Duodenal mucosa (tissue), 2 donors: Measurements from ENCODE around the gene TRMO.

Experiments
- H3K27ac ChIP-seq: one replicate; pipeline ENCODE4 v1.7.0; 2013; ENCODE audit warnings: low read depth, low read length
- H3K27me3 ChIP-seq, 2 donors: one replicate each; pipeline ENCODE4 v1.7.0; 2013; ENCODE audit warnings: low read length in 2 of 2, control low read depth in 1 of 2; ENCODE audit not compliant: insufficient read depth in 2 of 2, control insufficient read depth in 1 of 2
- H3K36me3 ChIP-seq, 2 donors: one replicate each; pipeline ENCODE4 v1.7.0; 2013; ENCODE audit warnings: low read length in 2 of 2, control low read depth in 1 of 2; ENCODE audit not compliant: insufficient read depth in 2 of 2, control insufficient read depth in 1 of 2
- H3K4me1 ChIP-seq, 2 donors: one replicate each; pipeline ENCODE4 v1.7.0; 2013; ENCODE audit warnings: low read length in 2 of 2, control low read depth in 1 of 2; ENCODE audit not compliant: insufficient read depth in 2 of 2, control insufficient read depth in 1 of 2
- H3K4me3 ChIP-seq, 2 donors: one replicate each; pipeline ENCODE4 v1.7.0; 2013; ENCODE audit warnings: low read length in 2 of 2, low read depth in 1 of 2
- H3K9ac ChIP-seq, 2 donors: one replicate each; pipeline ENCODE4 v1.7.0; 2013; ENCODE audit warnings: low read length in 2 of 2, low read depth in 1 of 2
- H3K9me3 ChIP-seq, 2 donors: one replicate each; pipeline ENCODE4 v1.7.0; 2013; ENCODE audit warnings: low read length in 2 of 2, control low read depth in 1 of 2; ENCODE audit not compliant: control insufficient read depth in 1 of 2

The TRMO gene

GRCh38 chr9:97866300-97866699, 56.0 kb downstream of the TRMO start:
- no peaks in the 10 kb centered on the region for H3K4me1 ChIP-seq
- H3K36me3 ChIP-seq = no peaks in the 10 kb centered on the region
- no peak overlapping the region for H3K9ac ChIP-seq
- H3K27ac ChIP-seq = no peak overlapping the region
- peaks cover 4 to 8% of the 10 kb centered on the region in 2 donors for H3K9me3 ChIP-seq
- H3K4me3 ChIP-seq = no peak overlapping the region
- peaks cover 0 to 13% of the 10 kb centered on the region in 2 donors for H3K27me3 ChIP-seq

GRCh38 chr9:97864396-97864795, 57.9 kb downstream of the TRMO start:
- no peak overlapping the region for H3K9ac ChIP-seq
- no peaks in the 10 kb centered on the region for H3K4me1 ChIP-seq
- H3K9me3 ChIP-seq = peaks cover 4 to 8% of the 10 kb centered on the region in 2 donors
- no peak overlapping the region for H3K27ac ChIP-seq
- no peak overlapping the region for H3K4me3 ChIP-seq
- peaks cover 18 to 30% of the 10 kb centered on the region in 2 donors for H3K27me3 ChIP-seq
- H3K36me3 ChIP-seq = no peaks in the 10 kb centered on the region

- no peak overlapping the region for H3K9ac ChIP-seq
- H3K9me3 ChIP-seq = peaks cover 4 to 8% of the 10 kb centered on the region in 2 donors
- H3K4me3 ChIP-seq = no peak overlapping the region
- peaks cover 28 to 38% of the 10 kb centered on the region in 2 donors for H3K27me3 ChIP-seq
- no peaks in the 10 kb centered on the region for H3K4me1 ChIP-seq
- H3K27ac ChIP-seq = no peak overlapping the region
- H3K36me3 ChIP-seq = no peaks in the 10 kb centered on the region
Measured at GRCh38 chr9:97863314-97863713, 59.0 kb downstream of the TRMO start.

DNA sequence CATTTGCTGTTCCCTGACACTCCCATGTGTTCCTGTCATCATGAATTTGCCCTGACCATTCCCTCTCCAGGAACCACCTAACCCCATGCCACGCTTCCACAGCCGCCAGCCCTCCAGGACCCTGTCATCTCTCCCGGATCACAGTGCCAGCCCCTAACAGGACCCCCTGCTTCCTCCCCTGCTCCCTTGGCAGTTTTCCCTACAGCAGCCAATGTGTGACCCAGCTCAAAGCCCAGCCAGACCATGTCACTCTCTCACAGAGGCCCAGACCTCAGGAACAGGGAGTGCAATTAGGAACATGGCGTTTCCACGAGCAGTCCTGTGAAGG, 61.2 kb downstream of the TRMO start:
- Histone ChIP-seq H3K27me3 (peaks cover 50 to 59% of the 10 kb centered on the region in 2 donors), H3K4me3 (no peak overlapping the region), H3K9me3 (peaks cover under 1 to 4% of the 10 kb centered on the region in 2 donors), H3K9ac (no peak overlapping the region), H3K27ac (no peak overlapping the region), H3K36me3 (no peaks in the 10 kb centered on the region), H3K4me1 (no peaks in the 10 kb centered on the region)

- Histone ChIP-seq H3K27ac (no peak overlapping the region), H3K4me3 (no peak overlapping the region), H3K4me1 (no peaks in the 10 kb centered on the region), H3K36me3 (no peaks in the 10 kb centered on the region), H3K27me3 (peaks cover 55 to 63% of the 10 kb centered on the region in 2 donors), H3K9ac (no peak overlapping the region), H3K9me3 (peaks cover 0 to 3% of the 10 kb centered on the region in 2 donors)
Measured at GRCh38 chr9:97860451-97861147, 61.7 kb downstream of the TRMO start.

DNA sequence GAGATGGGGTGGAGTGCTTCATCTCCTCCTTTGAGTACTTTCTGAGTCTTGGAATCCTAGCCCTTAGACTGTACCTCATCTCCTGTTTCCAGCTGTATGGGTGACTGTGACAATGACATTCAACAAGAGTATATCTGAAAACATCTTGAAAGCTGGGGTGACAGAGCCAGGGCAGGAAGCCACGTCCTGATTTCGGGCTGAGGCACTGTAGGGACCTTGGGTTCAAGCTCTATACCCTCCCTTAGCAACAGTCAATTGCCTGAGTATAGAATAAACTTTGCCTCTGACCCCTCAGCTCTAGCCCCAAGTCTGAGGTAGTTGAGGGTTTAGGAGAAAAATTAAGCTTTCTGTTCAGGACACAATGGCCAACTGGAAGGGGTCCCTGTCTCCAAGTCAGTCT, 63.0 kb downstream of the TRMO start:
- H3K36me3 ChIP-seq = no peaks in the 10 kb centered on the region
- H3K4me1 ChIP-seq = no peaks in the 10 kb centered on the region
- no peak overlapping the region for H3K9ac ChIP-seq
- no peaks in the 10 kb centered on the region for H3K9me3 ChIP-seq
- H3K27ac ChIP-seq = no peak overlapping the region
- H3K27me3 ChIP-seq = peaks cover 66 to 72% of the 10 kb centered on the region in 2 donors
- H3K4me3 ChIP-seq = no peak overlapping the region

DNA sequence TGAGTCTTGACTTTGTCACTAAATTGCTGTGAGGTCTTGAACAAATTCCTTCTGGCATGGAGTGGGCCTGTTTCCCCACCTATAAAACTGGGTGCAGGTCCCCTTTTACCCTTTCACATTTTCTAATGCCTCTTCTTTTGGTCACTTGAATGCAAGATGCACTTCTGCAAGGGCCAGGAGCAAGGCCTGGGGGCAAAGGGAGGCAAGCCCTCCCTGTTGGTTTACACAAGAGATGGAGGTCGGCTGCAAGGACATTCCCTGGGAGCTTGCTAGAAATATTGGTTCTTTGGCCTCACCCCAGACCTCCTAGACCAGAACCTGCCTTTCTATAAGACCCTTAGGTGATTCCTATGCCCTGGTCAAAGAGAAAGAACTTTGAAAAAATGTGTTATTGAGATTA, 63.5 kb downstream of the TRMO start:
- H3K4me3 ChIP-seq = no peak overlapping the region
- no peaks in the 10 kb centered on the region for H3K9me3 ChIP-seq
- H3K36me3 ChIP-seq = no peaks in the 10 kb centered on the region
- H3K27me3 ChIP-seq = peaks cover 66 to 72% of the 10 kb centered on the region in 2 donors
- no peak overlapping the region for H3K9ac ChIP-seq
- H3K27ac ChIP-seq = no peak overlapping the region
- no peaks in the 10 kb centered on the region for H3K4me1 ChIP-seq

- Histone ChIP-seq H3K4me1 (peaks cover 0 to under 1% of the 10 kb centered on the region in 2 donors), H3K9ac (no peak overlapping the region), H3K27ac (no peak overlapping the region), H3K36me3 (no peaks in the 10 kb centered on the region), H3K27me3 (peaks cover 67 to 74% of the 10 kb centered on the region in 2 donors), H3K9me3 (no peaks in the 10 kb centered on the region), H3K4me3 (no peak overlapping the region)
Measured at GRCh38 chr9:97858393-97858713, 63.9 kb downstream of the TRMO start.

GRCh38 chr9:97857606-97858392, 64.5 kb downstream of the TRMO start:
- Histone ChIP-seq H3K27ac (no peak overlapping the region), H3K4me1 (peaks cover 0 to 3% of the 10 kb centered on the region in 2 donors), H3K9me3 (no peaks in the 10 kb centered on the region), H3K27me3 (peaks cover 70 to 72% of the 10 kb centered on the region in 2 donors), H3K36me3 (no peaks in the 10 kb centered on the region), H3K4me3 (no peak overlapping the region), H3K9ac (no peak overlapping the region)

GRCh38 chr9:97856857-97857605, 65.3 kb downstream of the TRMO start:
- Histone ChIP-seq H3K4me3 (no peak overlapping the region), H3K9ac (no peak overlapping the region), H3K27me3 (peaks cover 73 to 80% of the 10 kb centered on the region in 2 donors), H3K27ac (no peak overlapping the region), H3K9me3 (no peaks in the 10 kb centered on the region), H3K36me3 (no peaks in the 10 kb centered on the region), H3K4me1 (peaks cover 0 to 3% of the 10 kb centered on the region in 2 donors)
